ENCODE results near the gene TSFM.
A peak's percentile ranks its signal among the peaks of the same experiment; 100 is the strongest.
"Not testable (repeated sequence)": the region's sequence is repeated elsewhere in the genome, so short reads cannot be mapped to it uniquely, and the experiment has no call there.

TSFM gene

DNA sequence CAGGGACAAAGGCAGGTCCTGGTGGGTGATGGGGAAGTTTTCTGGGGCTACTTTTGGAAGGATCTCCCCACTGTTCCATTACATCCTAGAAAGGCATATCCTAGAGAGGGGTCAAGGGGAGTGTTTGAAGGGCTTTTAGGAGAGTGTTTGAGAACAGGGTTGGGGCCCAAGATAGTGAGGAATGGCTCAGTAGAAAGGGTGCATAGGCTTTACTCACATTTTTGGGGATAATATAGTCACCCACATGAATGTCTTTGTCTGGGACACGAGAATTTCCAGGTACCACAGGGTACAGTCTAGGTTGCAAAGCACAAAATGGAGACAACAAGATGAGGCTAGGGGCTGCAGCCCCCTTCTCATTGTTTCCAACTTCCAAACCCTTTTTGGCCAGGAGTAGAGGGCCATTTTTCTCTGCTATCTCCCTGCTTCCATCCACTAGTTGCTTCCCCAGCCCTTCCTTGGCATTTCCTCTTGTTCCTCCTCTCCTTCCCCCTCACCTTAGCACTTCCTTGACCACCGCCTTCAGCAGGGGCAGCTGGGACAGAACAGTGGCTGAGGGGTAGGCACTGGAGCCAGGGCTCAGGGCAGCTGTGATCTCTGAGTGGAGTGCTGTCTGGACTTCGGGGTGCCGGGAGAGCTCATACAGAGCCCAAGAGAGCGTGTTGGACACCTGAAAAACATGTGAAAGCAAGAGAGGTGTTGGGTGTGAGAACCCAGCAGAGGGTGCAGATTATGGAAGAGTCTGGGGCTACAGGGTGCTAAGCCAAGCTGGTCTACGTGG lies 18.5 kb upstream of the TSFM start:
- DNase-seq, result no peak

DNA sequence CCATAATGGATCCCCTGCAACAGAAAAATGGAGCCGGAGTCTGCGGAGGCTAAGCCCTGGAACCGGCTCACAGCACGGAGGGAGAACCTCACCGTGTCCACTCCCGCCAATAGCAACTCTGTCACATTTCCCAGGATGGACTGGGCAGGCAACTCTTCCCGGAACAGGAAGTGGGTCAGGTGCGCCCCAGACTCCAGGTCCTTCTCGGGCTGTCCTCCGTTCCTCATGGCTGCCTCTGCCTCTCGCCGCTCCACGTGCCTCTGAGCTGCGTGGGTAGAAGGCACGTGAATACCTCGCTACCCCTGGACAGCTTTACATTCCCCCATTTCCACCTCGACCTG lies 18.0 kb upstream of the TSFM start:
- DNase-seq, result peak; percentile 63

DNA sequence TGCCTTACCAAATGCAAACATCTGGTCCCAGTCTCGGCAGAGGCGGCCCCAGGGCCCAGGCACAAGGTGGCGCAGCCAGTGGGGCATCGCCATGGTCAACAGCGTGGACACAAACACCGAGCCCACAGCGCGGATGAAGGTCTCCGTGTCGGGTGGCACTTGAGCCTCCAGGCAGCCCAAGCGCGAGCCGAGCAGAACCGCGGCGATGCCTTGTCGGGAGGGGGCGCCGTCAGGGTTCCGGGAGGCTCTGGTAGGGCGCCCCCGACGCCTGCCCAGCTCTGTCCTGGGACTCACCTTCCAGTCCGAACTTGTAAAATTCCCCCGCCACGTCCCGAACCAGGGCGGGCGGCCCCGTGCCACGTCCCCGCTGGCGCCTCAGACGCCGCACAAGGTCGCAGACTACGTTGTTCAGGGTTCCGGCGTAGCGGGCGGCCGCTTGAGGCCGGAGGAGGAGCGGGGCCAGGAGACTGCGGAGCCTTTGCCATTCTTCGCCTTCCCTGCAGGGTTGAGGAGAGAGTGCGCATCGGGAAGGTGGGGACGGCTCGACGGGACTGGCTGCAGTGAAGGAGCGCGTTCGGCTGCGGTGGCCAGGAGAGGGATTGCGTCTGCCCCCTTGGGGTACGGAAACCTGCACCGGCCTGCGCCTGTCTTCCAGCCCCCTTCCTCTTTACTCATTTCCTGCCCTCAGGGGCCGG lies 17.4 kb upstream of the TSFM start:
- no peak for DNase-seq

DNA sequence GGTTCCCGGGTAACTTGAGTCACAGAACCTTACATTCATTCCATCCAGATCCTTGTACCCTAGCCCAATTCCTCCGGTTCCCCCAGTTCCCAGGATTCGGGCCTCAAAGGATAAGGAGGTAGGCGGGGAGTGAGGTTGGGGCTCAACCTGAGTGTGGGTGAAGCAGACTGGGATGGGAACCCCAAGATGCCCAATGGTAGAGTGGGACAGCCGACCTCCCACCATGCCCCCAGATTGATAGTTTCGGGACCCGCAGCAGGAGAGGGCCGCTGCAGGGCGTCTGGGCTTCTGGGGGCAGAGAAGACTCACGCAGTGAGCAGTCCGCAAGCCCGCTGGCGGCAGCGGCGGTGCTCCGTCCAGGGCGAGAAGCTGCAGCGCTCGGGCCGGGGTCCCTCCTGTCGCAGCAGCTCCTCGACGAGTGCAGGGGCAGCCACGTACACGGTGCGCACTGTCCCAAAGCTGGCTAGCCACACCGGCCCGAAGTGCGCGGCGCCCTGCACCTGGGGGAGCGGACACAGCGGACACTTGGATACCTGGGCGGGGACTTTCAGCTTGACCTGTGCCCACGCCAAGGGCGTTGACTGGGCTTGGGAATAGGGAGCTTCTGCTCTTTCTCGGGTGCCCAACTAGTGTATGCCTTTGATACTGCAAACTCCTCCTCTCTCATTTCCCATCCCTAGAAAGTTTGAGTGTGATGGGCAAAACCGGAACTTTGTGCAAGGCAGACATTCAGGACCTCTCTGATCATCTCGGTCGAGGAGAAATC lies 16.7 kb upstream of the TSFM start:
- no peak for DNase-seq

DNA sequence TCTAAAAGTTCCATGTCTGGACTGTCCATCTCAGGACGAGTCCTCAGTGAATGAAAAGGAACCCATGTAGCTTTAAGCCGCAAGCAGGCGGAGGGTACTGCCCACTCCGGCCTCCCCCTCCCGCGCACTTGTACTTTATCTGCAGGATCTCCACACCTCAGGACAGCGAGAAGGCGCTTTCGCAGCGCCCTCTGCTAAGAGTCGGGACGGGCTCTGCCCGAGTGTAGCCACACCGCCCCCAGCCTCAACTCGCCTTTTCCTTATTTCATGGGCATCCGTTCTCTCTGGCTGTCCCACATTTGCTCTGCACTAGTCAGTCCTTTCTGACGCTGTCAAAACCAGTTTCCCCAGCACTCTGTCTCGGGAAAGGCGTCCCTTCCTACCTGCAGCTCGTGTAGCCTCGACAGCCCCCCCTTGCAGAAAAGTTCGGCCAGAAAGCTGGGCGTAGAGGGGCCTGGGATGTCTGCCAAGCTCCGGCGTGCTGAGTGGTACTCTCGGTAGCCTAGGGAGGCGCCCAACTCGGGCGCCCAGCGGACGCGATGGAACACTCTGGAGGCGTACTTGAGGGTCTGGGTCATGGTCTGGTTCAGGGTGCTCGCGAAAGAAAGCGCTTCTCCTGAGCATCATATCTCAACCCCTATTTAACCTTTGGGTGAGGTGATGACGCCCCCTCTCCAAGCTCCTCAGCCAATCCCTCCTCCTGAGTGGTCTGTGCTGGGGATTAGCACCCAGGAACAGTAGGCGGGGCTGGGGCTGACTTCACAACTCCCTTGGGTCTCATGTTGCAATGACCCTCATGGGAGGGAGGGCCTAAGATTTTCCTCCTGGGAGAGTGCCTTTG lies 15.9 kb upstream of the TSFM start, which contains the start of gene CYP27B1:
Gene CYP27B1 (minus strand): TSS at position 615 of the 841 bp plus-strand sequence. CDS start 37 bp downstream, at position 578.
- no peak for DNase-seq

DNA sequence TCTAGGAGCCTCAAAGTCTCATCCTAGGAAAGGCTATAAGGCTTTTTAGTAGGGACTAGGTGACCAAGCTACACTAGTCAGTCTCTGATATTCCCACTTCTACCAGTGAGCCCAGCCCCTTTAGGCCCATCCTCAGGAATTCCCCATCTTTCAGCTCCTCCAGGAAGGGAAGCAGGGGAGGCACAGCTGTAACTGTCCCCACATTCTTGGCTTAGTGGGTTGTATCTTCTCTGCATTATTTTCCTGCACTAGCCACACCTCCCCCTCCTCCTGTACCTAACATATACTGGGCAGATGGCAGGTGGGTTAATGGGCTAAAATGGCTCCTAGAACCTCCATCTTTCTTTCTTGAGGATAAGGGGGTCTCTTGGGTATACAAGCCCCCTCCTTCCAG lies 15.3 kb upstream of the TSFM start:
- no peak for DNase-seq

DNA sequence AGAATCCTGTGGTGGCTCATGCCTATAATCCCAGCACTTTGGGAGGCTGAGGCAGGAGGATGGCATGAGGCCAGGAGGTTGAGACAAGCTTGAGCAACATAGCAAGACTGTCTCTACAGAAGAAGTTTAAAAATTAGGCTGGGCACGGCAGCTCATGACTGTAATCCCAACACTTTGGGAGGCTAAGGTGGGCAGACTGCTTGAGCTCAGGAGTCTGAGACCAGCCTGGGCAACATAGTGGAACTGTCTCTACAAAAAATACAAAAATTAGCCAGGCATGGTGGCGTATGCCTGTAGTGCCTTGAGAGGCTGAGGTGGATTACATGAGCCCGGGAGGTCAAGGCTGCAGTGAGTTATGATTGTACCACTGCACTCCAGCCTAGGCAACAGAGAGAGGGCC lies 14.7 kb upstream of the TSFM start:
- no peak for DNase-seq

DNA sequence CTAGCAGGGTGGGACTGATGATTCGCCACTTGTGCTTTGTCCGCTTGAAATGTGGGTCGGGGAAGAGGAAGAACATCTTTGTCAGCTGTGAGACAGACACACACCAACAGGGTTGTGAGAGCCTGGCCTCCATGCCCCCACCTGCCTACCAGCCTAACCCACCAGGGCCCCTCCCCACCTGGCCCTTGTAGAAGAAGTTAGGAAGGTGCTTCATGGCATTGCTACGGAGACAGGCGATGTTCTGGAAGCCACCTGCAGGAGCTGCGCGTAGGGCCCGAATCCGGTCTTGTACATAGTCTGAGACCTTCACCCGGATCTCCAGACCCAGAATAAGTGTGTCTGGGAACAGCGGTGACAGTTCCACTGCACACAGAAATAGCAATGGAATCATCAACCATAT lies 13.0 kb upstream of the TSFM start:
- DNase-seq, result no peak

DNA sequence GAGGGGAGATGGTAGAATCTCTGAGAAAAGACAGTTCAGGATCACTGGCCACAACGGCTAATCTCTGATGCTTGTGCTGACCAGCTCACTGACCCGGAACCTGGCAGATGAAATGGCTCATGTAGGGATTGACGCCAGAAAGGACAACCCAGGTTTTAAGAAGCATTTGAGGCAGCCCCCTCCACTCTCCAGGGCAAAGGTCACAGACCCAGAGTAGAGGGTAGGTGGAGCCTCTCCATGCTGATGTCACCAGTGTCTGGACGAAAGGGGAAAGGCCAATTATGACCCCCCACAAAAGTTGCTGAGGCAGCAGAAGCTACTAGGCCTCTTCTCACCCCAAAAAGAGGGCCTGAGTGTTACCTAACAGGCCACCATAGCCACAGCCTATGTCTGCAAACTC lies 11.9 kb upstream of the TSFM start:
- no peak for DNase-seq

DNA sequence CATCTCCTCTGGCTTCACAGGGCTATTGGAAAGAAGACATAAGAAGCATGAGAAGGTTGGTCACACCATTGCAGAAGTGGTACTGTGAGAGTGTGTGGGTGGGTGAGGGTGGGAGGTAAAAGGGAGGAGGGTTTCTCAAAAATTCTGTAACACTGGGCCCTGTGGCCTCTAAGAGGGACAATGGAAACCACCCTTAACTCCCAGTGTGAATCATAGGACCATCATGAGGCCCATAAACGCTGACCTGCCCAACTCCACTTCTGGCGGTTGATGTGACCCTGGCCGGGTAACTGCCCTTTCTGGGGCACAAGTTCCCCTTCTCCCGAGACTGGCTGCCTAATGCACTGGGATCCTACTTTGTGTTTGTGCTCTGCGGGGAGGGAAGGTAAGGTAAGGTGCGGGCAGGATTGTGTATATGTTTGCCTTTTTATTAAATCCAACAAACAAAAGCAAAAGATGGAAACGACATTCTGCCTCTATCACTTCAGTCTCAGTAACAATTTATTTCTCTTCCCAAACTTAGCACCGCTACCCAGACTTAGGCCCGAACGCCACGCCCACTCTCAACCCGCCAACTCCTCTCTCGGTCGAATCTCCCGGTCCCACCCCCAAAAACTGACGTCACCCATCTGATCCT lies 11.2 kb upstream of the TSFM start:
- DNase-seq, result peak; percentile 93

DNA sequence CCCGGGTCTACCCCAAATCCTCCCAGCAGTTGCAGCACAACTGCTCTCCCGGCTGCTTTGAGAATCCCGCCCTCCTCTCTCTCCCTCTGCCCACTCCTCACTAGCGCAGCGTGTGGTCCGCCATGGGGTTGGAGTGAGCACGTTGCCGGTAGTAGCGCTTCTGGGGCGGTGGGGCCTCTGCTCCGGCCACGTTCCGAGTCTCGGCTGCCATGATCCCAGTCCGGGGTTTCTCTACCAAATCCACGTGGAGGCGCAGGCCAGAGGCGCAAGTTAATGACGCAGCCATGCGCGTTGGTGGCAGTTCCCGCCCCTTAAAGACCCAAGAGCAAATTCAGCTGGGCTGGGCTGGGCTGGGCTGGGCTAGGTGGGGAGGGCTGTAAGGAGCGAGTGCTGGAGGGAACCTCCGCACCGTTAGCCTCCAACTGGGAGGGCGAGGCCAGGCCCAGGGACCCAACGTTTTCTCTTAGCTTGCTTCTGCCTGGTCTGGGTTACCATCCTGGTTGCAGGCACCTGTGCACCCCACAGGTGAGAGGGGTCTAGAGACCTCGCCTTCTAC lies 10.6 kb upstream of the TSFM start, which contains the start of gene METTL1:
Gene METTL1 (minus strand): TSS at position 233 of the 556 bp plus-strand sequence. CDS start 22 bp downstream, at position 211.
- DNase-seq, result peak; percentile 97

DNA sequence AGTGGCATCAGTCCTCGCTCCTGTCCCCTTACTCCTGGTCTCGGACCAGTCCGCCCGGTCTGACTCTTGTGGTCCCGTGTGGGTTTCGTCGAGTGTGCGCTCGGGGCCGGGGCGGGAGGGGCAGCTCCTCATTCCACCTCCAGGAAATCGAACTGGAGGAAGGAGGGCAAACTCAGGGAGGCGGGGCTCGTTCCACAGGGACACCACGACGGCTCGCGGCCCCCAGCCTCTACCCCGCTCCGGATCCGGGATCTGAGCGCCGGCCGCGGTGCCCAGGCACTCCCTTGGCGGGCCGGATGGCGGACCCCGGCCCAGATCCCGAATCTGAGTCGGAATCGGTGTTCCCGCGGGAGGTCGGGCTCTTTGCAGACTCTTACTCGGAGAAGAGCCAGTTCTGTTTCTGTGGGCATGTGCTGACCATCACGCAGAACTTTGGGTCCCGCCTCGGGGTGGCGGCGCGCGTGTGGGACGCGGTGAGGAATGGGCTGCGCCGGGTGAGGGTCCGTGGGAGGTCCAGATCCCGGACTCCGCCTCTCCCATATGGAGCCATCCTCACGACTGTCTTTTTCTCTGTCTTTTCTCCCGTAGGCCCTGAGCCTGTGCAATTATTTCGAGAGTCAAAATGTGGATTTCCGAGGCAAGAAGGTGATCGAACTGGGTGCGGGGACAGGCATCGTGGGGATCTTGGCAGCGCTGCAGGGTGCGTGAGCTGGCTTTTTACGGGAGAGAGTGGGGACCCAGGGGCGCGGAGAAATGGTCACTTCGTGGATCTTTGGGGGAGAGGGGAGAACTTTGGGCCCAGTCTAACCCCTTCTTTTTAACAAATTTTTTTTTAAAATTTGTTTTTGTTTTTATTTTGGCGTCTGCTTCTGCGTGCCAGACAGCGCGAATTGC lies 9.9 kb upstream of the TSFM start, which contains the start of gene EEF1AKMT3:
Gene EEF1AKMT3 (plus strand): TSS at position 186 of the 894 bp plus-strand sequence. CDS start 111 bp downstream, at position 297.
- DNase-seq, result no peak

DNA sequence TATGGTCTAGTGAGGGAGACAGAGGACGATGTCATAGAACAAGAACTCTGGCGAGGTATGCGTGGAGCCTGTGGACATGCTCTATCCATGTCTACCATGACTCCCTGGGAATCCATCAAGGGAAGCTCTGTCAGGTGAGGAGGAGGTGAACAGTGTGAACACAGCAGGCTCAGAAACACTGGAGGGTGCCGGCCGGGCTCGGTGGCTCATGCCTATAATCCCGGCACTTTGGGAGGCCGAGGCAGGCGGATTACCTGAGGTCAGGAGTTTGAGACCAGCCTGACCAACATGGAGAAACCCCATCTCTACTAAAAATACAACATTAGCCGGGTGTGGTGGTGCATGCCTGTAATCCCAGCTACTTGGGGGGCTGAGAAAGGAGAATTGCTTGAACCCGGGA lies 8.0 kb upstream of the TSFM start:
- DNase-seq, result not testable (repeated sequence)

DNA sequence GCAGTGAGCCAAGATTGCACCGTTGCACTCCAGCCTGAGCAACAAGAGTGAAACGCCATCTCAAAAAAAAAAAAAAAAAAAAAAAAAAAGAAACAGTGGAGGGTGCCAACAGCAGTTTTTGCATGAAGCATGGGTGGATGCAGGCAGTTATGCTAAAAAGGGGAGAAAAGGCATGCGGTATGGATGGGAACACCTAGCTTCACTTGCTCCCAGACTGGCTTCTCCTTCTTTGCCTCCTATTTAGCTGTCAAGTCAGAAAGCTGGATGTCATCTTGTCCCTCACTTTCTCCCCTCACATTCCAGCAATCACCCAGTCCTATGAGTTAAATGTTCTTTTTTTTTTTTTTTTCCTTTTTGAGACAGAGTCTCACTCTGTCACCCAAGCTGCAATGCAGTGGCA lies 7.5 kb upstream of the TSFM start:
- no peak for DNase-seq

DNA sequence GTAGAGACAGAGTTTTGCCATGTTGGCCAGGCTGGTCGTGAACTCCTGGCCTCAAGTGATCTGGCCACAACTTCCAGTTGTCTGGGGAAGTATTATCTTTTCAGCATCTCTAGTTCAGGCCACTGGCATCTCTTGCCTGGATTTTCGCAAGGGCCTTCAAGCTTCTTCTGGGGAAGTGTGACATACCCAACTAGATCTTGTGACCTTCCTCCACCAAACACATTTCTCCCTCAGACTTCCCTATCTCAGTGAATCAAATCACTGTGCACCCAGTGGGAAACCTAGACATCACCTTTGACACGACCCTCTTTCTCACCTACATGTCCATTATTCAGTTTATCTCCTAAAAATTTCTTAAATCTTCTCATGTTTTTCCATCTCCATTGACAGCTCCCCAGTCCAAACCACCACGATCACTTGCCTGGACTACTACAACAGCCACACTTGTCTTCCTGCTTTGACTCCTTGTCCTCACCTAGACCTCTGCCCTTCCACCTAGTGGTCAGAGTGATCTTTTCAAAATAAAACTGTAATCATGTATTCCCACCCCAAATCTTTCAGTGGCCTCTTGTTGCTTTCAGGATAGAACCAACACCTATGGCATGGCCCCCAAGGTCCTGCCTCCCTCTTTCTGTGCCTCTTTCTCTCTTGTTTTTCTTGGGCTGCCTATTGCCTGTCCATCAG lies 6.9 kb upstream of the TSFM start:
- DNase-seq, result no peak

DNA sequence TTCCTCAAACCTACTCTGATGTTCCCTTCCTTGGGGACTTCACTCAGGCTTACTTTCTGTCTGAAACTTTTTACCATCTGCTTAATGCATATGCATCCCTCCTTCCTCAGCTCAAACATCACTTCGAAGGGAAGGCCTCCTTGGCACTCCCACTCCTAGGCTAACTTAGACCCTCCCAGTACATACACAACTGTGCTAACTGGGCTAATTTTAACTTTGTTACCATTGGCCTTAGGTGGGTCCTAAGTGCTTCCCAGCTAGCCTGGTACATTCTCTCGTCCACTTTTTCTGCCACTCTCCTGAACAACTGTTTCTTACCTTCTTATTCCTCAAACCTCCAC lies 6.4 kb upstream of the TSFM start:
- DNase-seq, result no peak

DNA sequence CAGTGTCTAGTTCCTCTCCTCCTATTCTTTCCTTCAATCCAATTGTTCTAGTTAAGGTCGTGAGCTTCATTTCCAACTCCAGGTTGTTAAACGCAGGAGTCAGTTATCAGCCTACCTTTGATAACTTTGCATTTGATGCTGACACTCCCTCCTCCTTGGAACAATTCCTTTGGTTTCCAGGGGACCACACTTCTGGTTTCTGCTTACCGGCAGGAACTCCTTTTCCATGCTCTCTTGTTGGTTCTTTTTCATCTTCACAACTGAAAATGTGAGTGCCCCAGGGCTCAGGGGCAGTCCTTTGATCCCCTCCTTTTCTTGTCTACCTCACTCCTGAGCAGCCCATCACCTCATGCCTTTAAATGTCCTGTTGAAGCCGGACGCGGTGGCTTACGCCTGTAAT lies 5.2 kb upstream of the TSFM start:
- no peak for DNase-seq

DNA sequence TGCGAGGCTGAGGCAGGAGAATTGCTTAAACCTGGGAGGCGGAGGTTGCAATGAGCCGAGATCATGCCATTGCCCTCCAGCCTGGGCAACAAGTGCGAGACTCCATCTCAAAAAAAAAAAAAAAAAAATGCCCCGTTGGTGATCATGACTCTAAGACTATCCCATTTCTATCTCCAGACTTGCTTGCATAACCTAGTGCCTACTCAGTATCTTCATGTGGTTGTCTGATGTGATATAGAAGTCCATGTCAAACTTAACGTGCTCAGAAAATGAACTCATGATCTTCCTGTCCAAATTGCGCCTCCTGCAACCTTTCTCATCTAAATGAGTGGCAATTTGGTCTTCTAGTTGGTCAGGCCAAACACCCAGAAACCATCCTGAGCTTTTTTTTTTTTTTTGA lies 4.7 kb upstream of the TSFM start:
- no peak for DNase-seq

DNA sequence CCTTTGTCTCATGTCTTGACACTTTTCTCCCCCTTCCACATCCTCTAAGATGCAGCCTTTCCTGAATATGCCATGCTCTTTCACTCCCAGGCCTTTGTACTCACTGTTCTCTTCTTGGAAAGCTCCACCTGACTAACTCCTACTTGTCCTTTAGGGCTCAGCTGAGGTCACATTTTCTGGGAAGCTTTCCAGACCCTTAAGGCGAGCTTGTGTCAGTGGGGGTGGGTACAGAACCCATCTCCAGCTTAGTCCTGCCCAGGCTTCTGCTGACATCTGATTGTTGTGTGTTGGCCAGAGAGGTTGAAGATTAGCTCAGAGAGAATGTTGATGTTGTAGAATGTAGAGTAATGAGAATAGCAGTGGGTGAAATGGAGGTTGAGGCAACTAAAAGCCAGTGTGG lies 2.9 kb upstream of the TSFM start:
- DNase-seq, result no peak

DNA sequence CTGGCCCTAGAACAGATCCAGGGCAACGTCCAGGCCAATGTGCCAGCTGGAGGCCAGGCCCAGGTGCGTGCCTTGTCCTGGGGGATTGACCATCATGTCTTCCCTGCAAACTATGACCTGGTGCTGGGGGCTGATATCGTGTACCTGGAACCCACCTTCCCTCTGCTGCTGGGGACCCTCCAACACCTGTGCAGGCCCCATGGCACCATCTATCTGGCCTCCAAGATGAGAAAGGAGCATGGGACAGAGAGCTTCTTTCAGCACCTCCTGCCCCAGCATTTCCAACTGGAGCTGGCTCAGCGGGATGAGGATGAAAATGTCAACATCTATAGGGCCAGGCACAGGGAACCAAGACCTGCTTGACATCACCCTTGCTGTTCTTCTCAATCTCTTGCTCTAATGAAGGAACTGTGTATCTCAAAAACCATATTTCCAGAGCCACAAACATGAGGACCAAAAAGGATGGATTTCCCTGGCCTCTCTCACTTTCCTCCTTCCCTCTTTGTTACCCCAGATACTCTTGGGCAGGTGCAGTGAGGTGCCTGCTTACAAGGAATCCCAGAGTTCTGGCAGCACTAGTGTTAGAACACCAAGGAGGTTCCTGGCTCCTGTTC lies 2.2 kb upstream of the TSFM start:
- no peak for DNase-seq

Data from NCI-H774 (cell line).